Measurements from ENCODE around the gene MEF2D.

MEF2D gene

DNA sequence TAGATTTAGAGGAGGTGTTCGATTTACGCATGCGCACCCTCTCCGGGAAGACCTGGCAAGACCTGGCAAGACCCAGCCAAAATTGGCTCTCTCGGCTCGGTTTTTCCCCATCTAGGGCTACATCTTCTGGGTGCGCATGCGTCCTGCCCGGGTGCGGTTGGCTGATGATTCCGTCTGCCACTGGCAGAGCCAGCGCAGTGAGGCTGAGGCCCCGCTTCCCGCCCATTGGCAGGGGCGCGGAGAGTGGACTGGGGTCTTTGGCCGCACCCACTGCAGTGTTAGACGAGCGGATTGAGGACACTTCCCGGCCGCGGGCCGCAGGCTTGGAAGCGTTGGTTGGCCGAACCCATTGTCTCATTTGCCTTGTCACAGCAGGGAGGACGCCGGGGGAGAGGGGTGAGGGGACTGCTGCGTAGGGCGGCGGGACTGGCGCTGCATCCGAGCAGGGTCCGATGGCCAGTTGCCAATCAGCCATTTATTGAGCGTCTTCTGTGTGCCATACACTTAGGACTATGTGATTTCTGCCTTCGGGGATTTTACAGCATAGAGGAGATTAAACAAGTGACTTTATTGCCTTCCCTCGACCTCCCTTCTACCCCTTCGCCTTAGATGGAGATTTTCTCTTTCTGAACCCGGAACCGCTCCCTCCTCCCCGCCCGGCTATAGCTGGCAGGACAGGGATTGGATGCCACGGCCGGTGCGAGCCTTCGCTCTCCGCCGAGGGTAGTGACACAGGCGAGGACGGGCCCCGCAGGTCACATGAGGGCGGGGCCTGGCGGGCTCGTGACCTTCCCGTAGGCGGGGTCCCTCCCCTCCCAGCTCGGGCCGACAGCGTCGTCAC lies 43.7 kb downstream of the MEF2D start:
- TF ChIP-seq CTCF (IDR thresholded peaks at IDR 0.05; ENCODE audit: low read depth, low read length, missing control alignments): no peak
- in situ Hi-C loops (cut with HindIII; ENCODE audit: low pct_ligation_motif_present, low sequenced_read_pairs): no loop called here
- peak; percentile 93 for DNase-seq
- Histone ChIP-seq H3K36me3 (replicated peaks) (no peaks in the 10 kb centered on the region), H3K4me3 (ENCODE audit: low read depth, low read length) (peak overlapping the region; percentile 67), H3K27ac (peak overlapping the region; percentile 84), H3K27me3 (replicated peaks) (peaks cover 3% of the 10 kb centered on the region)

- in situ Hi-C loops (cut with HindIII; ENCODE audit: low pct_ligation_motif_present, low sequenced_read_pairs): no loop called here
- no peak for DNase-seq
- no peaks in the 10 kb centered on the region for H3K36me3 ChIP-seq (replicated peaks)
- H3K4me3 ChIP-seq (ENCODE audit: low read depth, low read length): no peak overlapping the region
- no peak for TF ChIP-seq CTCF (IDR thresholded peaks at IDR 0.05; ENCODE audit: low read depth, low read length, missing control alignments)
- H3K27ac ChIP-seq: no peak overlapping the region
- H3K27me3 ChIP-seq (replicated peaks): peaks cover 14% of the 10 kb centered on the region
Observed at GRCh38 chr1:156455362-156455761, 45.2 kb downstream of the MEF2D start.

- no peak for DNase-seq
- Histone ChIP-seq H3K4me3 (ENCODE audit: low read depth, low read length) (no peak overlapping the region), H3K27ac (no peak overlapping the region), H3K36me3 (replicated peaks) (no peaks in the 10 kb centered on the region), H3K27me3 (replicated peaks) (peaks cover 19% of the 10 kb centered on the region)
- TF ChIP-seq CTCF (IDR thresholded peaks at IDR 0.05; ENCODE audit: low read depth, low read length, missing control alignments): no peak
- in situ Hi-C loops (cut with HindIII; ENCODE audit: low pct_ligation_motif_present, low sequenced_read_pairs): no loop called here
Observed at GRCh38 chr1:156452907-156453306, 47.7 kb downstream of the MEF2D start.

- TF ChIP-seq CTCF (IDR thresholded peaks at IDR 0.05; ENCODE audit: low read depth, low read length, missing control alignments): peak; percentile 19
- DNase-seq: no peak
- in situ Hi-C loops (cut with HindIII; ENCODE audit: low pct_ligation_motif_present, low sequenced_read_pairs): no loop called here
- H3K27me3 ChIP-seq (replicated peaks): peaks cover 19% of the 10 kb centered on the region
- no peak overlapping the region for H3K27ac ChIP-seq
- H3K4me3 ChIP-seq (ENCODE audit: low read depth, low read length): no peak overlapping the region
- H3K36me3 ChIP-seq (replicated peaks): no peaks in the 10 kb centered on the region
Observed at GRCh38 chr1:156451505-156452160, 48.9 kb downstream of the MEF2D start.

GRCh38 chr1:156448134-156448967 lies 52.2 kb downstream of the MEF2D start:
- Histone ChIP-seq H3K27me3 (replicated peaks) (peaks cover 22% of the 10 kb centered on the region), H3K4me3 (ENCODE audit: low read depth, low read length) (no peak overlapping the region), H3K36me3 (replicated peaks) (no peaks in the 10 kb centered on the region), H3K27ac (no peak overlapping the region)
- DNase-seq: no peak
- no peak for TF ChIP-seq CTCF (IDR thresholded peaks at IDR 0.05; ENCODE audit: low read depth, low read length, missing control alignments)
- in situ Hi-C loops (cut with HindIII; ENCODE audit: low pct_ligation_motif_present, low sequenced_read_pairs): no loop called here
